HT-29 (cell line): ENCODE measurements around the gene ASB18. TPM values are rescaled to one million over a fixed set of nuclear protein-coding genes. Genes with fewer than 3 reads are reported as not detected.

Experiments
- DNase-seq: peaks from one replicate; pipeline ENCODE4 v3.0.0-alpha.2; 2015; ENCODE audit warnings: low spot score
- total RNA-seq: library from RNA; depleted of rRNA; stranded (reverse); fragments of >200 nt; shearing (Covaris generic); gene quantifications from 2 replicates; pipeline ENCODE4 v1.2.3, GENCODE V29; 2014

The ASB18 gene
- total RNA-seq, 1 experiment from 2014 or later, result not detected

DNA sequence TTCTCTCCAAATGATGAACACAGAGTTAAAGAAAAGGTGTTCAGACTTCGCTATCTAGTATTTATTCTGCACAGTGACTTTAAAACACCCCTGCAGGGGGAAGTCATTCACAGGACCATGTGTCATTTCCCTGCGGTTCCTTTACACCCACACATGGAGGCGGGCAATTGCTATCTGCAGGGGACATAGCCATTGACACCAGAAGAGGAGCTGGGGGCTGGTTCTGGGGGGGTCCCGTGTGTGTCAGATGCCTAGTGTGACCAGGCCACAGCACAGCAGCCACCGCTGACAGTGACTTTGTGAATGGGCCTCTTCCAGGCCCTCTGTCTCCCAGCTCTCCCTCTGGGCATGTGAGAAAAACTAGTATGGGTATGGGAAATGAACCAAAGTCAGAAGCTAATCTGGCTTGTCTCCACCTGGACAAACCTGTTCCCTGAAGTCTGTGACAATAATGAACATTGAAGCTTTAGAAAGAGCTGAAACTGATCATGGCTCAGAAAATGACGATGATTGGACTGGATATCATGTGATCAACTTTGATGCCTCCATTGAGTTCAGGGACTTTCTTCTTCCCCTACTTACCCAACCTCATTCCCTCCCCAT is 88.6 kb downstream of the ASB18 start:
- no peak for DNase-seq

DNA sequence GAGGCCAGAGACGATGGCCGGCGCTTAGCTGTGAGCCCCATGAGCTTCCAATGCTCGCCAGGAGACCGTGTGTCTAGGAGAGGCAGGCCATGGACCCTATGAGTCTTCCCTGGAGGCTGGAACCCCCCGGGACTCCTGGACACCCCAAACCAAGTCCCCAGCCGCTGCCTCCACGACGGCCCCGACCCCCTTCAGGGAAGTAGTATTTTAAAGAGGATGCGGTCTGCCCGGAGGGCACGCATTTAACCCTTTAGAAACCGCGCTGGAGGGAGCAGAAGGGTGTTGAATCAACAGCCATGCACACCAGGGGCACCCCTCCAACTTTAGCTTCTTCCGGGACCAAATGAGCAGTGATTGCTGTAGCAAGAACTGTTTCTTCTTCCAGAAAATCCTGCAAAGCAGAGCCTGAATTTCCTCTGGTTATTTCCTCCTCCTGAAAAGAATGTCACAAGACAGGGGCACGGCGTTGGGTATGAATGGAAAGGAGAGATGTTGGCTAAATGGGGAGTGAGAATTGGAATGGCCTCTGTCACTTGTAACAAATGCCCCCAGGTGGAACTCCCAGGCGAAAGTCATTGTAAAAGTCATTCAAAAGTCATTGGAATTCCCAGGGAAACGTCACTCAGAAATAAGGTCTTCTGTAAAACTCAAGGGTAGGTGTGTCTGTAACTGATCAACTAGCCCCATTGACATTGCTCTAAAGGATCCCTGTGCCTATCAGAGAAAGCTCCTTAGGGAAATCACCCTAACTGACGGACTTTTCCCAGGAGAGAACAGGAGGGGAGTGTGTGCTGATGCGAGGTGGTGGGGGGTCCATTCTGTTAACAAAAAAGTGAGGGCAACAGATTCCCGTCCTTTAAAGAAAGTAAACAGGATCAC is 90.2 kb downstream of the ASB18 start:
- no peak for DNase-seq

DNA sequence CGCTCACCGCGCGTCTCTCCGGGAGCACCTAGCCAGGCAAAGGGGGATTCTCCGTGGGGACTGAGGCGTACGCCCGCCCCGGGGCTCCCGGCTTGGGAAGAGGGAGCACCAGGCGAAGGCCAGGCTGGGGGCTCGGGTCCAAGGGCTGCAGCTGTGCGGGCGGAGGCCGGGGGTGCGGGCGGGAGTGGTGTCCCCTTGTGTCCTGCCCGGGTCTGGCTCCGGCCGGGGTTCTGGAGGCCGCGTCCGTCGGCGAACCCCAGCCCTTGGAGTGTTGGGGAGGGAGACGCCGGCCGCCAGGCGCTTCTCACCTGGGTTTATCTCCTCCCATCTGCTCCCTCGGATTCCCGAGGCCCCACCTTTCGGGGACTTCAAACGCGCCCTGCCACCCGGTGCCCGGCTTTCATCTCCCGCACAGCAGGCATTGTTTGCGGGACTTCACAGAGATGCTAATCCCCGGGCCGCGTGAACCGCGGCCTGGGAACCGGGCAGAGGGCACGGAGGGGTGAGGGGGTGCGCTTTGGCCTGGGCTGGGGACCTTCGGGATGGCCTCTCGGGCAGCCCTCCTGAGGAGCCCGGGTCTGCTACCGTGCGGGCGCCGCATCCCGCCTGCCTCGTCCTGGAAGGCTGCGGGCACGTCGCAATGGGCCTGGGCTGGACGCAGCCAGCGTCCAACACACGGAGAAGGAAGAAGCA is 91.0 kb downstream of the ASB18 start:
- no peak for DNase-seq

DNA sequence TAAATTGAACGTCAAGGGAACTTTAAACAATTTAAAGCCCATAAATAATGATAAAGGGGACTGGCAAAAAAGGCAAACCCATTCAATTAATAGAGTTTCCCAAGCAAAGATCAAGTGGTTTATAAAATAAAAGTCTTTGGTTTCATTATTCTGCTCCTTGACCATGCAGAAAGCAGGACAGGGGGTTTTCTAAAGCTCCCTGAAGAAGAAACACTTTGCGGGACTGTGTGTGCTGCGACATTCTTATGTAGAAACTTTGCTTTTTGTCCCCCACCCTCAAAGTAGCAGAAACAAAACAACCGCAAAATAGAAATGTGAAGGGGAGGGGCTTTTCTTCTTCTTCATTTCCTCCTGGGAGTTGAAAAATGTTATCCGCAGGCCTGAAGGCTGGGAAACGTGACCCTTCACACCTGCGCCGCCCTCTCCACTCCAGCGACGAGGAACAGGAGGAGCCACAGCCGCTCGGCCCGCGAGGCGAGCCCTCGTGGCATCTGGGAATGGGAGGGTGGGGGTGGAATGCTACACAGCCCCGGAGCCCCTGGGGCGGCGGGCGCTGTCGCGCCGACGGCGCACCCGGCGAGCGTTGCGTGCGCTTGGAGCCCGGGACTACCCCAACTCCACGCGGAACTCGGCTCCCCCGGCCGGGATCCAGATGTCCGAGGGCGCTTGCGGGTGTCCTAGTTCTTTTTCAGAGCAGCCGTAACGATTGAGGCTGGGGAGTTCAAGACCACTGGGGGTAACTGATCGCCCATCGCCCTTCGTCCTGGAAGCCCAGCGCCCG is 91.8 kb downstream of the ASB18 start:
- DNase-seq, result no peak

DNA sequence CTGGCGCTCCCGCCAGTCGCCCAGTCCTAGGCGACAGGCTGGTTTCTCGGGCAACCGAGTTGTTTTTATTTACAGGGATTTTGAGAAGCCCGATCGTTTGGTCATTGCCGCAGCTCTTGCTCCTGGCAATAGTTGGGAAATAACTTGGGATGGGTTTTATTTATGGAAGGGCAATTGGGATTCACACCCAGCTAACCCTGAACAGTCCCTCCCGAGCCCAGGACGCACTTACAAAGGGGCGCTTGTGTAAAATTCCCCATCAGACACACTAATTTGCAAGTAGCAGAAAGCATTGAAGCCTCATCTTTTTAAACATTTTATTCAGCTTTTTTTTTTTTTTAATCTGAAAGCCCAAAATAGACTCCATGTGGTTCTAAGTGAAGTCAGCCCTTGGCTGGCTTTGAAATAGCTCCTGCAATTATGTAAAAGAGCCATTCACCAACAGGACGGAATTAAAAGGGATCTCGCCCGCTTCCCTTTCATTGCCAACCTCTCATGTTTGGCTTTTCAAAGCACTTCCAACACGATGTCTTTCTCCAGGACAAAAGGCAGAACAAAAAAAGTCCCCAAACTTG is 92.4 kb downstream of the ASB18 start:
- no peak for DNase-seq

DNA sequence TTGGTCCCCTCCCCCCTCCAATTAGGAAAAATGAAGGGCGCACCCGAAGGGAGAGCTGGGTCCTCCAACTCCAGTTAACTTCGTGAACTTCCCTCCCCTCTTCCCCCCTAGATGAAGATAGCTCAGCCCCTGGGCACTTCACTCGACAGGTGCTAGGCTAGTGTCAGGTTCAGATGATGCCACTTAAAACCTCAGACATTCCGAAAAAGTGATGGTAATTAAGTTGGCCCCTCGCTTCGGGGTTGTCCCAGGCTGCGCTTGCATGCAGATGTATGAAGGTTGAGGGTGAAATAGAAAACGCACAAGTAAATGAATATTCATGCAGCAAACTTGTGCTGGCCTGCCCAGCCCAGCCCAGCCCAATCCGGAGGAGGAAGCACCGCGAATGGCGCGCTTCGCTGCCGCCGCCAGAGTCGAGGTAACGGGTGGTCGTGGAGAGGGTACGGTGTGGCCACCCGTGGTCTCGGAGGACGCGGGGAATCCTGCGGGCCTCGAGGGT is 93.0 kb downstream of the ASB18 start:
- no peak for DNase-seq

DNA sequence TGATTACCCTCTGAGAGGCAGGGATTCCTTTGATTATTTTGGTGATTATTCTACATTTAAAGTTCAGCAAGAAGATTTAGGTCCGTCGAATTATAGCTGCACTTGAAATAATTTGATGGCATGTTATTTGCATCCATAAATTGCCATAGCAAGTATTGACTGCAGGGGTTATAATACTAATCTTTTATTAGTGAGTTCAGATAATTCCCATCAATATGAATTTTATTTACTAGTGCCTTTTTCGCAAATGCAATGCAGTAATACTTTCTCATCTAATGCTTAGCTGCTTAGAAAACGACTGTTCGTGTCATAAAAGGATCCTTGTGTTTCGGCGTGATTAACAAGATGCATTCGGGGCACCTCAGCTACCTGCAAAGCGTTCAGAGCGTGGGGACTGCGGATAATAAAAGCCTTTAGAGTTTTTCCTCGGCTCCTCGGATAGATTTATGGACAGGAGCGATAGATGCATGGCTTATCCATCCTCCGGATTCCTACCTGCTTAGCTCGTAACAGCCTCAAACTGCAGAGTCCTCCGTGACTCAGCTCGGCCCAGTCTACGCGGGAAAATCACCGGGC is 93.5 kb downstream of the ASB18 start:
- DNase-seq, result no peak

DNA sequence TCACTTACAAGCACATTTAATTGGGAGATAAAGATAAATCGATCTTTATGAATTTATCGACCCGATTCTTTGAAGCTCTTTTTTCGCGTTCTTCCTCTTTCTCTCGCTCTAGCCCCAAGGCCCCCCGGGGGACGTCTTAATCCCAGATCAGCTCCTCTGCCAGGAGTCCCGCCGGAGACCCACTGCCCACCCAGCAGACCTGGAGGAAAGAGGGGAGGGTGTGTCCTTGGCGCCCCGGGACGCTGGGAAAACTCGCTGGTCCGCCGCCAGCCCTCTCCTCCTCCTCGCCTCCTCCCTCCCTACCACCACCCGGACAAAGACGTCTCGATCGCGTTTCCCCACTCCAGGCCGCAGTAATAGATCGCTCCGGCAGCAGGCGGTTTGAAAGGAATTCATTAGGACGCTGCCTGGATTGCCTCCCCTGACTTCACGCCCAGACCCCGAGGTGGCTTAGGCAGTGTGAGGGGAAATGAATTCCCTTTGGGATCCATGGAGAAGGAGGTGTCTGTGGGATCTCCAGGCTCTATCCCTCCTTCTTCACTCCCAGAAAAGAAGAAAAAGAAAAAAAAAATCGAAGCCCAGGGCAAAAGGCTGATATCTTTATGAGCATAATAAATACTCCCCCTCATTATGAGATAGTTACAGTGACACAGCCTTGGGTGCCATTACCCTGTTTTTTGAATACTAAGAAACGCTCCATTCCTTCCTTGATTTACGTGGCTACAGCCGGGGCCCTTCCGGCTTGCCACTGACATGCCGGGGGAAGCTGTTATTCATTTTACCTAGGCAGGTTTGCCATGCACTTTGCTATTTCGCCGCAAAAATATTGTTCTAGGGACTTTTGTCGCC is 94.2 kb downstream of the ASB18 start:
- DNase-seq, result no peak

DNA sequence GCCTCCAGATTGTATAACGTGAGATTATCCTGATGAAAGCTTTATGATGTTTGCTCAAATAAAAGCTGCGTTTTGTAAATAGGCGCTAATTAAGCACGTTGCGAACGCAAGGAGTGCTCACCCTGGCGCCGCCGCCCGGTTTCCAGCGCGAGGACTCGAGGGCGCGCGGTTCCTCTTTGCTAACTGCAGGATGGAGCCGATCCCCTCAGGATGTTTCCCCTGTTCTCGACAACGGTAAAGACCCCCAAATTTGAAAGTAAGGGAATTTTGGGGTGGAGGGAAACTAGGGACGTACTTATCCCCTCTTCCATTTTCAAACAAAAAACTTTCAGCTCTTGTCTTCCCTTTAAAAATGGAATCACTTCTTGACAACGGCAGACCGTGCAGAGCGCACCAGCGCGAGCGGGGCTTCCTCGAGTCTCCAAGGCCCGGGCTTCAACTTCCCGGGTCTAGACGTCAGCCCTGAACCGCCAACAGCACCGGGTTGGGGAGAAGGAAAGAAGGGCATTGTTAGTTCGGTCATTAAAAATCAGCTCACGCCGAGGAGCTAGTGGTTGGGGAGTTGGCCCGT is 95.0 kb downstream of the ASB18 start:
- DNase-seq, result no peak

DNA sequence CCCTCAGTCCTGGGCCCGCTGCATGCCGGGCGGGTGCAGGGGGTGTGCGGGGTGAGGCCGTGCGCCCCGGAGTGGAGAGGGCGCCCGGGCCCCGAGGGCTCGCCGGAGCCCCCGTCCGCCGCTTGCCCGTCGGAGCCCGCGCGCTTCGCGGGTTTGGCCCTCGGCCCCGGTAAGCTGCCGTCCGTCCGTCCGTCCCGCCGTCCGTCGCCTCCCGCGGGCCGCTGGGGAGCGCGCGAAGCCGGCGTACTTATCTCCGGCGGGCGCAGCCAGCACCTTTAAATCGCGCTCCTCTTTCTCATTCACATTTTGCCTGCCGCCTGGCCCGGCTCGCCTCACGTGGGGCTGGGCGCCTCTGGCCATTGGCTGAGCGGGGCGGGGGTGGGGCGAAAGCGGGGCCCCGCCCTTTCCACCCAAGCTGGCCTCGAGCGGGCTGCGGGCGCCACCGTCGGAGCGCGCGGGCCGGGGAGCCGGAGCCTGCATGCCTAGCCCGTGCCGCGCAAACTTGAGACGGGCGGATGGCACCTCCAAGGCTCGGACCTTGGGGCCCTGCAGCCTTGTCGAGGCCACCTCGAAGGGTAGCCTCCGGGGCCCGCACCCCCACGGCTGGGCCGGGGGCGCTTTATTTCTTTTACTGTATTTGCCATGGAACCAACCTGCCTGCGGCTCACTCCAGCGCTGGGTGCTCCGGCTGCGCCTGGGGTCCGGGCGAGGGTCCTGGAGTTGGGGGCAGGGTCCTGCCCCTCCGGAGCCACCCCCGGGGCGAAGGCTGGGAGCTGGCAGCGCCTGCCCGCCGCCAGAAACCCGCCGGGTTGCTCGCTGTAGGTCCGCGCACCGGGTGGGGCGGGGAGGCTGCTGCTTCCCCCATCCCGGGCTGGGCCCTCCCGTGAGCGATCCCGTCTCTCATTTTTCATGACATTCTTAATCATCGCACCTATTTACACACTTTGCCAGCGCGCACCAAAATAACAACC is 95.8 kb downstream of the ASB18 start, which contains the start of gene GBX2:
TSS of gene GBX2 (minus strand) at position 277 of the 971 bp plus-strand sequence. CDS start 415 bp downstream, outside the sequence.
- DNase-seq, result no peak

DNA sequence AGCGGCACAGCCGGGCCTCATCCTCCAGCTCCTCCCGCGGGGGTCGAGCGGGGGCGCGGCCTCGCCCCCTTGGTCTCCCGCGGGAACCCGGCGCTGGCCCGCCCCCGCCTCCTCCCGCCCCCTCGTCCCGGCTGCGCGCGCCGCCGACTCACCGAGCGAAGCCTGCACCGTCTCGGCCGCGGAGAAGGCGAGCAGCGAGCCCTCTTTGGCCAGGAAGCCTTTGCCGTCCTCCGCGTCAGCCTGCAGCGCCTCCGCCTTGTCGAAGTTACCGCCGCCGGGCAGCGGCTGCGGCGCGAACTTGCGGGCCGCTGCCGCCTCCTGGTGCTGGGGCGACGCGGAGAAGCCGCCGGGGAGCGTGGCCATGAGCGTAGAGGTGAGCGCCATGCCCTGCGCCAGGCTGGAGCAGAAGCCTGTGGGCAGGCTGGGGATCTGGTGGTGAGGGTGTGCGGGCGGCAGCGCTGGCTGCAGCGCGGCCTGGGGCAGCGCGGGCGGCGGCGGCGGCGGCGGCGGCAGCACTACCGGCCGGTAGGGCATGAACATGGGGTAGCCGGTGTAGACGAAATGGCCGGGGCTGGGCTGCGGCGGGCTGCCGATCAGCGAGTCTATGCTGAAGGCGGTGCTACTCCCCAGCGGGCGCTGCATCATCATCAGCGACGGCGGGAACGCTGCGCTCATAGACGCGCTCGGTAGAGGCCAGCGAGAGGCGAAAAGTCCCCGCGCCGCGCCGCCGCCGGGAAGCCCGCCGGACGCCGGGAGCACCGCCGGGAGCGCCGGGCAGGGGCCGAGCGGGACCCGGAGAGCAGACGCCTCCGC is 96.7 kb downstream of the ASB18 start:
- no peak for DNase-seq

DNA sequence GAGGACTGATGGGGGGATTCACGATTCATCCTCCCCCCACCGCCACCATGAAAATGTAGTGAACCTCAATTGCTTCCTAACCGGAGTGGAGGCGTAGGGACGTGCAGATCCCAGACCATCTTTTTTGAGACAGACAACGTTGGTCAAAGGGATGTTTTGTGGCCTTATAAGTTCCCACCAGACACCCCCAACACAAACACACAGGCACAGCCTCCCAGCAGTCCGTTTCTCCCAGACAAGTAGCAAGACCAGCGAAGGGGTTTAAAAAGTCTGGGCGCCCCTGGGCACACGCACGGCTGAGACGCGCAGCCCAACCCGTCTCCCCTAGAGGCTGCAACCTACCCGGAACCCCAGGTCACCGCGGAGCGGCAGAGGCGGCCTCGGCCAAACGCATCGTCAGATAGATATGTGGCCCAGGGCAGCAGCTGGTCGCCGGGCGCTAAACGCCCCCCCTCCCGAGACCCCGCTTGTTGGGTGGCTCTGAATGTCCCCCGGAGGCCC is 97.4 kb downstream of the ASB18 start:
- no peak for DNase-seq

DNA sequence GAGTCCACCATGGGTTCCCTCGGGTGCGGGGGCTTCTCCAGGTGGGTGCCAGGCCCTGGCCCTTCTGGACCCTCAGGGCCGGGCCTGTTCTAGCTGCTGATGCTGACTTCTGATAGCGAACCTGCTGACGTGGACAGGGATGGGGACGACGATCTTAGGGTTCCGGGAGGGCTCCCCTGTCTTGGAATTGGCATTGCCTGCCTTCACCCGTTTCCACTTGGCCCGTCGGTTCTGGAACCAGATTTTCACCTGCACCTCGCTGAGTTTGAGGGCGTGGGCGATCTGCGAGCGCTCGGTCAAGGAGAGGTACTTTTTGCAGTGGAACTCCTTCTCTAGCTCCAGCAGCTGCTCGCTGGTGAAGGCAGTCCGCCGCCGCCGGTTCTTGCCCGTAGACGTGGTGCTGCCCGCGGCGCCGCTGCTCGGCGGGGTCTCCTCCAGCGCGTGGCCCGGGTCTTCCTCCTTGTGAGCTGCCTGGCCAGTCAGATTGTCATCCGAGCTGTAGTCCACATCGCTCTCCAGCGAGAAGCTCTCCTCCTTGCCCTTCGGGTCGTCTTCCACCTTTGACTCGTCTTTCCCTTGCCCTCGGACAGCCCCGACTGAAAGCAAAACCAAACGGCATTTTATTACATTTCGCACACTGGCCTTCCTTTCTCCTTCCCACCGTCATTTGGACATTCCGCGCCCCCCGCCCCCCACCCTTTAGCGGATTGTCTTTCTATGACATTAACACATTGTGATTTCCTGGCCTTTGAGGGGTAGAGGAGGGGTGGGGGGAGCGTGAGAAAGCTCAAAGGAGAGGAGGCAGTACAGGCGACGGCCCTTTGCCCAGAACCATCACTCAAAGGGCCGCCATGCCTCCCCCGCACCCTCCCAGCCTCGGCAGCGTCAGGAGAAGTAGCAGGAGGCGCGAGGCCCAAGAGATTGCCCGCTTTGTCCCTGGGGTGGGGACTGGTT is 98.1 kb downstream of the ASB18 start:
- no peak for DNase-seq

DNA sequence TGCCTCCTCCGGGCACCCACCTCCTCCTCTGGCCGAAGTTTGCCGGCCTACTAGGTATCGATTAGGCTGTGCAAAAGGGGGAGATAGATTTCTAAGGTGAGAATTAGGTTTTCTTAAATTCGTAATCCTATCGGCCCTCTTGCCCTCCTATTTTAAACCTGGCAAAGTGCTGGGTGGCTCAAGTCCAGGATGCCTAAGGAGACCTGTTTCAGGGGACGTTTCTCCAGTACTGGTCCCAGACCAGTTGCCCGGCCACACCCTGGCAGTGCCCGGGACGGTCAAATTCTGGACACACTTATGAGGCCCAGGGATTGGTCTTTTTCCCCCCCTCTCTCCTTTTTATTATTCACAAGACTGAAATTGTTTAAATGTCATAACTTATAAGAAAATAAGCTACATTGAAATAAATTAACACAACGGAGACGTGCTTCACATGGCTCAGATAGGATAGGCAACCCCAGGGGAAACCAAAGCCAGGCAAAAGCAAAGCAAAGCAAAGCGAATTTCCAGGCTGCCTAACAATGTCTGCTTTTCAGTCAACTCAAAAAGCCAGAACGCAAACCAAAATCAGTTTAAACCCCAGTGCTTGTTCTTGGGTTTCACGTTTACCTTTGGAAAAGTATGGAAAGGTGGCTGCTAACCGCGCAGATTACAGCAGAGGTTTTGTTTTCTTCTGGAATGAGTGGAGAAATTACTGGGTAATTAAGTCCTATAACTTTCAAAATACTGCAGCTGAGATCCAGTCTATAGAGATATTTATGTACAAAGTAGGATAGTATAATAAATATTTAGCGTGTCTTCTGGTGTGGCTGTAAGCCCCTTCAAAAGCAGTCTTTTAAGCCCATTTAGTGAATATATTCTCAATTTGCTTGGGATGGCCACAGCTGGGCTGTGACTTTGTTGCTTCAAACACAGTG is 99.0 kb downstream of the ASB18 start:
- DNase-seq, result no peak
